Activated naive CD4-positive, alpha-beta T cell (primary cell): Measurements from ENCODE around the gene RLN2.
A peak's percentile ranks its signal among the peaks of the same experiment; 100 is the strongest.
"Not testable (repeated sequence)": the region's sequence is repeated elsewhere in the genome, so short reads cannot be mapped to it uniquely, and the experiment has no call there.

Experiments used
- DNase-seq, 4 experiments: peaks; one replicate each; lab custom pipeline; 2025; lab: John Stamatoyannopoulos, UW

The RLN2 gene, protein sequence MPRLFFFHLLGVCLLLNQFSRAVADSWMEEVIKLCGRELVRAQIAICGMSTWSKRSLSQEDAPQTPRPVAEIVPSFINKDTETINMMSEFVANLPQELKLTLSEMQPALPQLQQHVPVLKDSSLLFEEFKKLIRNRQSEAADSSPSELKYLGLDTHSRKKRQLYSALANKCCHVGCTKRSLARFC

DNA sequence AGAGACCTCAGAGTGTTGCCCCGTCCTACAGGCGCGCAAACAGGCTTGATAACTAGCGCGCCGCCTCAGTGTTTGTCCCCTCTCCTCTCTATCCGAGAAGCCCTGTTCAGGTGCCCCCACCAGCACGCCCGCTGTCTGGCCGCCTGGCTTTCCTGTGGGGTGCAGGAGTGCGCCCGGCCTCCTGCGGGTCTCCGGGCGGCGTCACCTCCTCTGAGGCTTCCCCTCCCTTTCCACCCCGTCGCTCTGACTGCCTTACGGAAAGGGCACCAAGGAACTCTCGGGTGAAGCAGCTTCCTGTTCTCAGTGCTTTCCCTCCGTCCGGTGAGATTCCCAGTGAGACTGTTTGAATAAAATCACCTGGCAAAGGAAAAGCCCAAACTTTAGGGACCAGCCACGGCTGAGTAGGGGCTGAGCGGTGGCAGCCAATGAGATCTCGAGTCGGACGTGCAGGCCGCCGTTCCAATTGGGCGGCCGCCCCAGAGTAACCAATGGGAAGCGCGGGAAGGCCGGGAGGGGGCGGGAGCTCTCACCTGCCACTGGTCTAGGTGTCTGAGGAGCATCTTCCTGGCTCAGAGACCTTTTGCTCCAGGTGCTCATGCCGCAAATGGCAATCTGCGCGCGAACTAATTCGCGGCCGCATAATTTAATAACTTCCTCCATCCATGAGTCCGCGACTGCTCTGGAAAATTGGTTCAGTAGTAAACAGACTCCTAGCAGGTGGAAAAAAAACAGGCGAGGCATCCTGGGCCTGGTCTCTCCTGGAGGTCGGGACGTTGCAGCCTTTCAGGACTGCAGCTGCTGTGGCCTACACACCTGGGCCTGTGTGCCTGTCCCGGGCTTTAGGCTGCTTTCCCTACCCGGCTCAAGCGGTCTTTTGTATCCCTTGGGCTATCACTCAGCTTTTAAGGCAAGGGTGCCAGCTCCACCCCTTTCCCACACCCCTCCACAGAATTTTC, at the start of gene RLN2:
TSS of gene RLN2 (minus strand) at position 877 of the 956 bp plus-strand sequence. CDS start at position 741, 136 bp downstream.
- DNase-seq, result not testable (repeated sequence)

DNA sequence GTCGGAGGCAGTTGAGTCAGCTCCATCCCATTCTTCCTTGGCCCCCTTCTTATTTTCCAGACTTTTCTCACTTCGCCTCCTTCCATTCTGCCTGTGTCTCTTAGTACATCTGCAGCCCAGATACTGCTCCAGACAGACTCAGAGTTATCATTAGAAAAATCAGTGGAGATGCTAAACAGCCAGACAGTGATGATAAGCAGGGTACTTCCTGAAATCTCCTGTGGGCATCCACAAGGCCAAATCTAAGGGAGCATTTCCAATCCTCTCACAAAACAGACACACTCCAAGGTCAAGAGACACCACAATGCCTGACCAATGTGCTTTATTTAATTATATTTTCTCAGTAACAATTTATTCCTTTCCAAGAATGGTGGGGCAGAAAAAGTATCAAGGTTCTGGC, 49.7 kb upstream of the RLN2 start:
- no peak for DNase-seq

DNA sequence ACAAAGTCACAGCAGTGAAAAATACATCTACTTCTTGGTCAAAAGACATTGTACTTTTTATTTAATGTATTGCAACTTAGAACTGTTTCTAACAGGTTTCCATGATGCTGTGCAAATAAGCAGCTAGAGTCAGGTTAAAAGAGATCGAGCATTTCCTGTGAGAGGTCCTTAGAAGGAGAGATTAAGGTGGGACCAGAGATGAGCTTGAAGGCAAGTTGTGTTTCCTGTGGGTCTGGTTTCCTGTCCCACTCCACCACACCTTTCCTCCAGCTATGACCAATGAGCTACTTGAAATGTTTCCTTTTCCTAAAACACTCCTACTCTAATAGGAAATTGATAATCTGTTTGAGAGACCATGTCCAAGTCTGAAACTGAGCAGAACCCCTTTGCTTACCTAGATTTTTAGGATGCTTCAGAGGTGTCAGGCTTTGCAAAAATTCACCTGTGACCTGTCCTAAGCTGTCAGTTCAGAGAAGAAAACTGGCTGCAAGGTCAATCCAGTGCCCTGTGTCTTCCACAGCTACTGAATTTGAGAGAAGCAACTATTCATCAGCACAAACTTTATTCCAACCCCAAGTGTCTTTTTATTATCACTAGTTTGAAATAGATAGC, 48.2 kb upstream of the RLN2 start:
- no peak for DNase-seq

DNA sequence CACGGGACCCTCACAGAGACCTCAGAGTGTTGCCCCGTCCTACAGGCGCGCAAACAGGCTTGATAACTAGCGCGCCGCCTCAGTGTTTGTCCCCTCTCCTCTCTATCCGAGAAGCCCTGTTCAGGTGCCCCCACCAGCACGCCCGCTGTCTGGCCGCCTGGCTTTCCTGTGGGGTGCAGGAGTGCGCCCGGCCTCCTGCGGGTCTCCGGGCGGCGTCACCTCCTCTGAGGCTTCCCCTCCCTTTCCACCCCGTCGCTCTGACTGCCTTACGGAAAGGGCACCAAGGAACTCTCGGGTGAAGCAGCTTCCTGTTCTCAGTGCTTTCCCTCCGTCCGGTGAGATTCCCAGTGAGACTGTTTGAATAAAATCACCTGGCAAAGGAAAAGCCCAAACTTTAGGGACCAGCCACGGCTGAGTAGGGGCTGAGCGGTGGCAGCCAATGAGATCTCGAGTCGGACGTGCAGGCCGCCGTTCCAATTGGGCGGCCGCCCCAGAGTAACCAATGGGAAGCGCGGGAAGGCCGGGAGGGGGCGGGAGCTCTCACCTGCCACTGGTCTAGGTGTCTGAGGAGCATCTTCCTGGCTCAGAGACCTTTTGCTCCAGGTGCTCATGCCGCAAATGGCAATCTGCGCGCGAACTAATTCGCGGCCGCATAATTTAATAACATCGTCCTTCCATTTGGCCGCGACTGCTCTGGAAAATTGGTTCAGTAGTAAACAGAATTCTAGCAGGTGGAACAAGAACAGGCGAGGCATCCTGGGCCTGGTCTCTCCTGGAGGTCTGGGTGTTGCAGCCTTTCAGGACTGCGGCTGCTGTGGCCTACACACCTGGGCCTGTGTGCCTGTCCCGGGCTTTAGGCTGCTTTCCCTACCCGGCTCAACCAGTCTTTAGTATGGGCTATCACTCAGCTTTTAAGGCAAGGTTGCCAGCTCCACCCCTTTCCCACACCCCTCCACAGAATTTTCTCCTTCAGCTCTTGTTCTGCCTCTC, 34.8 kb upstream of the RLN2 start, which contains the start of gene RLN1:
TSS of gene RLN1 (minus strand) at position 885 of the 990 bp plus-strand sequence. CDS start at position 755, 130 bp downstream.
- peak in 1 of 4 experiments; percentile 8 for DNase-seq

GRCh38 chr9:5336688-5337087, 32.2 kb upstream of the RLN2 start:
- DNase-seq, result no peak

DNA sequence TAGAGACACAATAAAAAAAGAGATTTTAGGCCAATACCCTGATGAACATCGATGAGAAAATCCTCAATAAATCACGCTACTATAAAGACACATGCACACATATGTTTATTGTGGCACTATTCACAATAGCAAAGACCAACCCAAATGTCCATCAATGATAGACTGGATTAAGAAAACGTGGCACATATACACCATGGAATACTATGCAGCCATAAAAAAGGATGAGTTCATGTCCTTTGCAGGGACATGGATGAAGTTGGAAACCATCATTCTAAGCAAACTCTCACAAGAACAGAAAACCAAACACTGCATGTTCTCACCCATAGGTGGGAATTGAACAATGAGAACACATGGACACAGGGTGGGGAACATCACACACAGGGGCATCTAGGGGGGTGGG, 26.8 kb upstream of the RLN2 start:
- DNase-seq, result not testable (repeated sequence)

GRCh38 chr9:5326893-5327548, 22.5 kb upstream of the RLN2 start:
- no peak for DNase-seq

DNA sequence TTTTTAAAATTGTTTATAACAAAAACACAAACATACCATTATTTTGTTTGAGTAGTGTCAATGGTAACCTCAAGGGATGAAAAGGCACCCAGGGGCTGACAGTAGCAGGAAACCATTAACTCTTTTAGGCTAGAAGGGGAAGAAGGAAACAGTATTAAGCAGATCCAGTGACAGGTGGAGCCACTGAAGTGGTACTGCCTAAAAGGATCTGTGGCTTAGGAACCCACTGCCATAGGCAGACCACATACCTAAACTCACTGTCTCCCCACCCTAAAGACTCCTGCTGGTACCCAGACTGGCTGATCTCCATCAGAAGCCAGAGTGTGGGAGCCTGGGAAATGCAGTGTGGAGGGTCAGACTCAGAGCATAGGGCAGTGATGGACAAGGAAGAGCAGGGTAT, 21.7 kb upstream of the RLN2 start:
- DNase-seq, result no peak

DNA sequence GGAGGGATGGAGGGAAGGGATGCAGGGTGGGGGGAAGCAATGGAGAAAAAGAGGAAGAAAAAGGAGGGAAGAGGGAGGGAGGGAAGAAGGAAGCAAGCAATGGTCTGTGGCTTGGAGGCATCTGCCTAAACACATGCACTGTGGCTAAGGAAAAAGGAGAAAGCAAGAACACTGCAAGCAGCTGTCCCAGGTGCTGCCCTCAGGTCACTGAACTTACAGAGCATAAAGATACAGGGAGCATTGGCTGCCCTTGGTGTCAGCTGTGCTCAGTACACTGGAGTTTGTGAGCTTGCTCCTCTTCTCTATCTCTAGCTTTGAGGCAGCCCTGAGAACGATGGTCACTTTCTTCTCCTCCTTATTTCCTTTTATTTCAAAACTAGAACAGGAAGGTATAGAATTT, 17.1 kb upstream of the RLN2 start:
- not testable (repeated sequence) for DNase-seq

DNA sequence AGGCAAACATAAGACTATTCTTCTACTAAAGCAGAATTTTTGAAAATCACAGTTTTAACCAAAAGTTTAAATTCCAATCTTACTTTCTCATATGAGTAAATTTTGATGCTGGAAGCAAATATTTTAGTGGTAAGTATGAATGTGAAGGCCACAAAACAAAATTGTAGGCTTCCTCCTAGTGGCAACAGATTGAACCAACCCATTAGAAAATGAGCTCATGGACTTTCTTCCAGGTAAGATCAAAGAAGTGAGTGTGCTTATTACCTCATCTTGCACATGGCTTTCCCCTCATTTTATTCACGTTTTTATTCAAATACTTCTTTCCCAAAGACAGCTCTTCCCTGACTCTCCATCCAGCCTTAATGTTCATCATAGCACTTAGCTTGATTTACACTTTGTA, 16.5 kb upstream of the RLN2 start:
- DNase-seq, result no peak

DNA sequence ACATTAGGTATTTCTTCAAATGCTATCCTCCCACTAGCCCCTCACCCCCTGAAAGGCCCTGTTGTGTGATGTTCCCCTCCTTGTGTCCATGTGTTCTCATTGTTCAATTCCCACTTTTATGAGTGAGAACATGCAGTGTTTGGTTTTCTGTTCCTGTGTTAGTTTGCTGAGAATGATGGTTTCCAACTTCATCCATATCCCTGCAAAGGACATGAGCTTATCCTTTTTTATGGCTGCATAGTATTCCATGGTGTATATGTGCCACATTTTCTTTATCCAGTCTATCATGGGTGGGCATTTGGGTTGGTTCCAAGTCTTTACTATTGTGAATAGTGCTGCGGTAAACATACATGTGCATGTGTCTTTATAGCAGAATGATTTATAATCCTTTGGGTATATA, 11.9 kb upstream of the RLN2 start:
- DNase-seq, result not testable (repeated sequence)

GRCh38 chr9:5315187-5315923, 10.8 kb upstream of the RLN2 start:
- DNase-seq, result no peak

- DNase-seq, result no peak
Observed at GRCh38 chr9:5310851-5311250, 6.3 kb upstream of the RLN2 start.

- no peak for DNase-seq
Observed at GRCh38 chr9:5305741-5306140, 1.2 kb upstream of the RLN2 start.

DNA sequence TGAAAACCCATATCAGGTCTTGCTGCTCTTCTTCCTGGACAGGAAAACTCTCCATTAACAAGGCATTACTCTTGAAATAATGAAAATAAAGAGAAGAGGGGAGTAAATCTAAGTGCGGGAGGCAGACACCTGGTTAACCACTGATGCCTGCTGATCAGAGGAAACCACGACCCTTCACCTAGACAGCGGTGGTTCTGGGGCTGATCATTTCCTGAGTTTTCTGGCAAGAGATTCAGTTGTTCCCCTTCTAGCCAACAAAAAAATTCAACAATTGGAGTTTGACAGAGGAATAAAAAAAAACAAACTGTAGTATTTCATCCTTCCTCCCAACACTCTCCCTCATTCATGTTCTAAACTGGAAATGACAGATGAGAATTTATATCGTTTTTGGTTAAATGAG, 3.0 kb downstream of the RLN2 start:
- no peak for DNase-seq

DNA sequence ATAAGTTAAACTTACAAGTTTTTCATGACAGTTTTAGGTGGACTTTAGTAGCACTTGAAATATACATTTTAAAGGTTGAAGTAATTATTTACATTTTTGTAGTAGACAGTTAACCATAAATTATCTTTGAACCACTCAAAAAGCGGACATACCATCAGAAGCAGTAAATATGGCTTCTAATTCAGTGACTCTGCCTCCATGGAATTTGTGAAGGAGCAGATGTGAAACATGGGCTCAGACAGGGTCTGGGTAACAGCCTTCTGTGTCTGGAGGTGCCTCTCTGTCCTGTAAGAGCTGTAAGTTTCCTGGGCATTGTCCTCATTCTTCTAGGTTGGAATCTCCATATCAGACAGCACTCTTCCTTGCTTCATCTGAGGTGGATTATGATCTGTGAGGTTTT, 12.4 kb downstream of the RLN2 start:
- no peak for DNase-seq

DNA sequence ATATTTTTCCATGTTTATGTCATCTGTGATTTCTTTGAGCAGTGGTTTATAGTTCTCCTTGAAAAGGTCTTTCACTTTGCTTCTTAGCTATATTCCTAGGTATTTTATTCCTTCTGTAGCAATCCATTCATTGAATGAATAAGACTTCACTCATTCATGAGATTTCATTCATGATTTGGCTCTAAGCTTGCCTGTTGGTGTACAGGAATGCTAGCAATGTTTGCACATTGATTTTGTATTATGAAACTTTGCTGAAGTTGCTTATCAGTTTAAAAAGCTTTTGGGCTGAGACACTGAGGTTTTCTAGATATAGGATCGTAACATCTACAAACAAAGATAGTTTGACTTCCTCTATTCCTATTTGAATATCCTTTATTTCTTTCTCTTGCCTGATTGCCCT, 15.9 kb downstream of the RLN2 start:
- no peak for DNase-seq

DNA sequence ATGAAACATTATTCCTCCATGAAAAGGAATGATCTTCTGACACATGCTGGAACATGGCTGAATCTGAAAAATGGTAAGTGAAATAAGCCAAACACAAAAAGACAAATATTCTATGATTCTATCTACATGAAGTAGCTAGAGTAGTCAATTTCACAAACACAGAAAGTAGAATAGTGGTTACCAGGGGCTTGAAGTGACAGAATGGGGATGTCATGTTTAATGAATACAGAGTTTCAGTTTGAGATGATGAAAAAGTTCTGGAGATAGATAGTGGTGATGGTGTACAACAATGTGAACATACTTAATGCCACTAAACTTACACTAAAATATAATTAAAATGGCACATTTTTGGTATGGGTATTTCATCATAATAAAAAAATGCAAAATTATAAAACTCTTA, 18.3 kb downstream of the RLN2 start:
- DNase-seq, result no peak

GRCh38 chr9:5278486-5278885, 26.0 kb downstream of the RLN2 start:
- no peak for DNase-seq

GRCh38 chr9:5274770-5275169, 29.7 kb downstream of the RLN2 start:
- DNase-seq, result no peak
